ENCODE data around the gene MAP2K5. TPM values are rescaled to one million over a fixed set of nuclear protein-coding genes. Genes with fewer than 3 reads are reported as not detected.

MAP2K5 gene
- total and polyA plus RNA-seq, 9 of the 15 experiments (the other 6 are each of a cell fraction or from before 2014, with no cell fraction given): 0.41 to 16.5 (median 7.5) TPM

DNA sequence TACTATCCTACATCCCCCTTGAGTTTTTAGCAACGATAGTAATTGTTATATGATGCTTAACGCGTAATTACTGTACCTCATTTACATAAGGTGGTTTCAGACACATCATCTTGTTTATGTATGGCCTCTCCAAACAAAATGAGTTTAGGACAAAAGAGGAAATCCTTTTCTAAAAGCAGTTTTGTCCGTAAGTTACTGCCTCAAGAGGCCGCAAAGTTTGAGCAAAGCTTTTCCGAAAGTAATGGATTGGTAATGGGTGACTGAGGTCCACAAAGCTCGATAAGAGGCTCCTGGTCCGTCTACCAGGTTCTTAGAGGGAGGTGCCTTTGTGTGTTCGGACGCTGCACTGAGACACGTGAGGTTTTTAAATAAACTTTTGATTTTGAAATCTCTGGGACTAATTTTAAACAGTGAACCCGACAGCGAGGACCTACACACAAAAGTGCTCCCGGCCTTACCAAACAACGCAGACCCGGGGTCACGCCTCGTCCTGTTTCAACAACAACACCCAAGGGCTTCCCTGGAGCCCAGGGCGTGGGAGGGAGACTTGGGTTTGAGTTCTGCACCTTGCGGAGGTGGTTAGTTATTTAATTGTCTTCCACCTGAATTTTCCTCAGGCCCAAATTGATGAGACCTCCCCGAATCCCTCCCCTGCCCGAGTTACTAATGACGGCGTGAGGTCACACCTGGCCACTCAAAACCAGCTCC is 22.0 kb upstream of the MAP2K5 start (continued):
- TF ChIP-seq, protein P1, sequence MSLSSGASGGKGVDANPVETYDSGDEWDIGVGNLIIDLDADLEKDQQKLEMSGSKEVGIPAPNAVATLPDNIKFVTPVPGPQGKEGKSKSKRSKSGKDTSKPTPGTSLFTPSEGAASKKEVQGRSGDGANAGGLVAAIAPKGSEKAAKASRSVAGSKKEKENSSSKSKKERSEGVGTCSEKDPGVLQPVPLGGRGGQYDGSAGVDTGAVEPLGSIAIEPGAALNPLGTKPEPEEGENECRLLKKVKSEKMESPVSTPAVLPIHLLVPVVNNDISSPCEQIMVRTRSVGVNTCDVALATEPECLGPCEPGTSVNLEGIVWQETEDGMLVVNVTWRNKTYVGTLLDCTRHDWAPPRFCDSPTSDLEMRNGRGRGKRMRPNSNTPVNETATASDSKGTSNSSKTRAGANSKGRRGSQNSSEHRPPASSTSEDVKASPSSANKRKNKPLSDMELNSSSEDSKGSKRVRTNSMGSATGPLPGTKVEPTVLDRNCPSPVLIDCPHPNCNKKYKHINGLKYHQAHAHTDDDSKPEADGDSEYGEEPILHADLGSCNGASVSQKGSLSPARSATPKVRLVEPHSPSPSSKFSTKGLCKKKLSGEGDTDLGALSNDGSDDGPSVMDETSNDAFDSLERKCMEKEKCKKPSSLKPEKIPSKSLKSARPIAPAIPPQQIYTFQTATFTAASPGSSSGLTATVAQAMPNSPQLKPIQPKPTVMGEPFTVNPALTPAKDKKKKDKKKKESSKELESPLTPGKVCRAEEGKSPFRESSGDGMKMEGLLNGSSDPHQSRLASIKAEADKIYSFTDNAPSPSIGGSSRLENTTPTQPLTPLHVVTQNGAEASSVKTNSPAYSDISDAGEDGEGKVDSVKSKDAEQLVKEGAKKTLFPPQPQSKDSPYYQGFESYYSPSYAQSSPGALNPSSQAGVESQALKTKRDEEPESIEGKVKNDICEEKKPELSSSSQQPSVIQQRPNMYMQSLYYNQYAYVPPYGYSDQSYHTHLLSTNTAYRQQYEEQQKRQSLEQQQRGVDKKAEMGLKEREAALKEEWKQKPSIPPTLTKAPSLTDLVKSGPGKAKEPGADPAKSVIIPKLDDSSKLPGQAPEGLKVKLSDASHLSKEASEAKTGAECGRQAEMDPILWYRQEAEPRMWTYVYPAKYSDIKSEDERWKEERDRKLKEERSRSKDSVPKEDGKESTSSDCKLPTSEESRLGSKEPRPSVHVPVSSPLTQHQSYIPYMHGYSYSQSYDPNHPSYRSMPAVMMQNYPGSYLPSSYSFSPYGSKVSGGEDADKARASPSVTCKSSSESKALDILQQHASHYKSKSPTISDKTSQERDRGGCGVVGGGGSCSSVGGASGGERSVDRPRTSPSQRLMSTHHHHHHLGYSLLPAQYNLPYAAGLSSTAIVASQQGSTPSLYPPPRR (CRISPR knock-in tag; IDR thresholded peaks at IDR 0.05; ENCODE audit: borderline replicate concordance): no peak
- no peak for TF ChIP-seq SMC3 (conservative IDR thresholded peaks at IDR 0.05; ENCODE audit: insufficient read depth, low read depth, low read length)
- TF ChIP-seq IFI16 (CRISPR knock-in tag; IDR thresholded peaks at IDR 0.05): no peak
